HL-60 (cell line): ENCODE measurements around the gene ST6GAL1.

Source experiments
- GABPA ChIP-seq: IDR thresholded peaks from 2 replicates; pipeline ENCODE4 v1.6.1; 2012; ENCODE audit warnings: low read depth
- POLR2AphosphoS5 ChIP-seq: IDR thresholded peaks from 2 replicates; pipeline ENCODE4 v1.6.1; 2012; ENCODE audit warnings: low read depth
- TF ChIP-seq, protein P1 (sequence below): IDR thresholded peaks from one replicate; pipeline ENCODE4 v1.5.1; 2011; ENCODE audit warnings: low read length, control low read depth, inconsistent platforms; ENCODE audit not compliant: insufficient read depth
- TF ChIP-seq, protein P2 (sequence below): IDR thresholded peaks from 2 replicates; pipeline ENCODE4 v1.6.1; 2012; ENCODE audit warnings: low read depth; ENCODE audit not compliant: insufficient replicate concordance

DNA sequence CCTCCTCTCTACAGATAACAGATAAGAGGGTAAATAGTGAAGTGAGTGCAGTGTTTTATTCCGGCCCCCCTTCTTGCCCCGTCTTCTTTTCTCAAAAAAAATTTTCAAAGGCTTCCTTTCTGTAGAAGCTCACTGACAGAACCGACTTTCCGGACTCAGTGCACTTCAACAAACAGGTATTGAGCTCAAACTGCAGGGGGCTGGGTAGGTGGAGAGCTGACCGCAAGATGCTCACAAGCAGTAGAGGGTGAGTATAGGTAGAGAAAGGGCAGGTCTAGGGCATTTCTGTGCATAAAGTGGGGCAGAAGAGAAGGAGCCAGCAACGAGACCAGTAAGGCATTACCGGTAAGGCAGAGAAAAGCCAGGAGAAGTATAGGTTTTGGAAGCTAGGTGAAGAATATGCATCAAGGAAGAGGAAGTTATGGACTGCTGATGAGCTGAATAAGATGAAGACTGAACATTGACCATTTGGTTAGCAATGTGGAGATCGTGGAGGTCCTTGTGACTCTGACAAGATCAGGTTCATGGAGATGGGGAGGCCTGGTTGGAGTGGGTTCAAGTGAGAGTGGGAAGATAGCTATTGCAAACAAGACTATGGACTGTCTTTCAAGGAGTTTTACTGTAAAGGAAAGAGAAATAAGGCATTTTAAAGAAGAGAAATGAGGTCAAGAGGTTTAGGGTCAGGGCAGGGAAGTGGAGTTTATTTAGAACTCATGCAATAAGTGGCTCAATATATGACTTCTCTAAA is 97.4 kb downstream of the ST6GAL1 start:
- TF ChIP-seq, protein P1, sequence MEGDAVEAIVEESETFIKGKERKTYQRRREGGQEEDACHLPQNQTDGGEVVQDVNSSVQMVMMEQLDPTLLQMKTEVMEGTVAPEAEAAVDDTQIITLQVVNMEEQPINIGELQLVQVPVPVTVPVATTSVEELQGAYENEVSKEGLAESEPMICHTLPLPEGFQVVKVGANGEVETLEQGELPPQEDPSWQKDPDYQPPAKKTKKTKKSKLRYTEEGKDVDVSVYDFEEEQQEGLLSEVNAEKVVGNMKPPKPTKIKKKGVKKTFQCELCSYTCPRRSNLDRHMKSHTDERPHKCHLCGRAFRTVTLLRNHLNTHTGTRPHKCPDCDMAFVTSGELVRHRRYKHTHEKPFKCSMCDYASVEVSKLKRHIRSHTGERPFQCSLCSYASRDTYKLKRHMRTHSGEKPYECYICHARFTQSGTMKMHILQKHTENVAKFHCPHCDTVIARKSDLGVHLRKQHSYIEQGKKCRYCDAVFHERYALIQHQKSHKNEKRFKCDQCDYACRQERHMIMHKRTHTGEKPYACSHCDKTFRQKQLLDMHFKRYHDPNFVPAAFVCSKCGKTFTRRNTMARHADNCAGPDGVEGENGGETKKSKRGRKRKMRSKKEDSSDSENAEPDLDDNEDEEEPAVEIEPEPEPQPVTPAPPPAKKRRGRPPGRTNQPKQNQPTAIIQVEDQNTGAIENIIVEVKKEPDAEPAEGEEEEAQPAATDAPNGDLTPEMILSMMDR: no peak
- TF ChIP-seq POLR2AphosphoS5 (no peak), GABPA (no peak)
- TF ChIP-seq, protein P2, sequence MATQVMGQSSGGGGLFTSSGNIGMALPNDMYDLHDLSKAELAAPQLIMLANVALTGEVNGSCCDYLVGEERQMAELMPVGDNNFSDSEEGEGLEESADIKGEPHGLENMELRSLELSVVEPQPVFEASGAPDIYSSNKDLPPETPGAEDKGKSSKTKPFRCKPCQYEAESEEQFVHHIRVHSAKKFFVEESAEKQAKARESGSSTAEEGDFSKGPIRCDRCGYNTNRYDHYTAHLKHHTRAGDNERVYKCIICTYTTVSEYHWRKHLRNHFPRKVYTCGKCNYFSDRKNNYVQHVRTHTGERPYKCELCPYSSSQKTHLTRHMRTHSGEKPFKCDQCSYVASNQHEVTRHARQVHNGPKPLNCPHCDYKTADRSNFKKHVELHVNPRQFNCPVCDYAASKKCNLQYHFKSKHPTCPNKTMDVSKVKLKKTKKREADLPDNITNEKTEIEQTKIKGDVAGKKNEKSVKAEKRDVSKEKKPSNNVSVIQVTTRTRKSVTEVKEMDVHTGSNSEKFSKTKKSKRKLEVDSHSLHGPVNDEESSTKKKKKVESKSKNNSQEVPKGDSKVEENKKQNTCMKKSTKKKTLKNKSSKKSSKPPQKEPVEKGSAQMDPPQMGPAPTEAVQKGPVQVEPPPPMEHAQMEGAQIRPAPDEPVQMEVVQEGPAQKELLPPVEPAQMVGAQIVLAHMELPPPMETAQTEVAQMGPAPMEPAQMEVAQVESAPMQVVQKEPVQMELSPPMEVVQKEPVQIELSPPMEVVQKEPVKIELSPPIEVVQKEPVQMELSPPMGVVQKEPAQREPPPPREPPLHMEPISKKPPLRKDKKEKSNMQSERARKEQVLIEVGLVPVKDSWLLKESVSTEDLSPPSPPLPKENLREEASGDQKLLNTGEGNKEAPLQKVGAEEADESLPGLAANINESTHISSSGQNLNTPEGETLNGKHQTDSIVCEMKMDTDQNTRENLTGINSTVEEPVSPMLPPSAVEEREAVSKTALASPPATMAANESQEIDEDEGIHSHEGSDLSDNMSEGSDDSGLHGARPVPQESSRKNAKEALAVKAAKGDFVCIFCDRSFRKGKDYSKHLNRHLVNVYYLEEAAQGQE: no peak
